Activated CD4-positive, alpha-beta T cell treated with anti-CD3 and anti-CD28 coated beads, Interleukin-2, Interleukin-6, amounts not matched to agents 100 ng/mL and 50 ng/mL, durations not matched to agents 16 hours and 8 hours (primary cell): Measurements from ENCODE around the gene CFAP52.
"Not testable (repeated sequence)": the region's sequence is repeated elsewhere in the genome, so short reads cannot be mapped to it uniquely, and the experiment has no call there.

Experiments used
- DNase-seq: peaks from one replicate; pipeline ENCODE4 v3.0.0-alpha.2; 2020

The CFAP52 gene

DNA sequence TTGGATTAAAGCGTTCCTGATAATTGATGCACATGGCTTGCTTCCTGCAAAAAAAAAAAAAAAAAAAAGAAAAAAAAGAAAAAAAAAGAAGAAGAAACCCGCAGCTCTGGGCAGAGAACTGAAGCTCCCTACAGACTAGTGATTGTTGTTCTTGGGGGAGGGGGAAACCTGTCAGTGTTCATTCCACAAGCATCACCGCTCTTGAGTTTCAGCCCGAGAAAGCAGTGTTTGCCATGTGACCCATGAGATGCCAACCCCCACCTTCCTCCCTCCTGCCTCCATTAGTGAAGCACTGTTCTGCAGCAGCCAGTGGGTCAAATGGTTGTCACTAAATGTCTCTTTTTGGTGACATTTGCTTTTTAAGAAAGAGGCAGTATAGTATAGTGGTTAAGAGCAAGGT, 70.6 kb downstream of the CFAP52 start:
- DNase-seq, result no peak

GRCh38 chr17:9648521-9649110, 72.2 kb downstream of the CFAP52 start:
- DNase-seq, result no peak

GRCh38 chr17:9658593-9659211, 82.3 kb downstream of the CFAP52 start:
- no peak for DNase-seq

DNA sequence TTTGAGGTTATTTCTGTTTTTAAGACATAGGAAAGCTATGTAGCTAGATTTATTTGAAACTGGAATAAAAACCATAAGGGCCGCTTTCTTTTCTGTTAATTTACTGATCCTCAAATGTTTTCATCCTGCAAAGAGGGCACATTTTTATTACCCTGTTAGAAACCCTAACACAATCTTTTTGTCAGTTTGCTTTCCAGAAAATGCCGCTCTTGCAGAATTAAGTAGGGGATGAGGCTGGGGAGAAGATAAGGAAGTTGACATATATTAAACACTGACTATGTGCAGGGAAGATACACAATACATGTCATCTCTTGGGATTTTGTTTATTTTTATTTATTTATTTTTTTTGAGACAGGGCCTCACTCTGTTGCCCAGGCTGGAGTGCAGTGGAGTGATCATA, 84.6 kb downstream of the CFAP52 start:
- no peak for DNase-seq

- not testable (repeated sequence) for DNase-seq
These were observed 87.1 kb downstream of the CFAP52 start for GRCh38 chr17:9663511-9663910.

- DNase-seq, result peak; percentile 40
These were observed 90.1 kb downstream of the CFAP52 start for GRCh38 chr17:9666461-9667050.

DNA sequence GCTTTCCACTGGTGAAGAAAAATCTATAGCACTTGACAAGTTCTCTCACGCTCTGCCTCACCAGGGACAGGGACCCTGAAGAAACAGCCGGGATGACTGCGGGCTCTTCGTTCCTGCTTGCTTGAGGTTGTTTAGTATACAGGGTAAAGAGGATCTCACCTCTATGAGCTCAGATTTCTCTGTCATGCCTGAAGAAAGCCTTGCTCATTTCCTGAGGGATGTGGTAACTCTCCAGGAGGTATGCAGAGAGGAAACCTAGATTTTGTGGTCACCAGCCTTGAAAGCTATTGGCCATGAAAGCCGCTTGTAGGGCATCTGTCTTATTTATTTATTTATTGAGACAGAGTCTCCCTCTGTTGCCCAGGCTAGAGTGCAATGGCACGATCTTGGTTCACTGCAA, 92.1 kb downstream of the CFAP52 start:
- DNase-seq, result peak; percentile 19

GRCh38 chr17:9669551-9670008, 93.1 kb downstream of the CFAP52 start:
- no peak for DNase-seq

GRCh38 chr17:9670596-9670995, 94.2 kb downstream of the CFAP52 start:
- DNase-seq, result no peak

GRCh38 chr17:9671559-9671958, 95.1 kb downstream of the CFAP52 start:
- no peak for DNase-seq

GRCh38 chr17:9672266-9672665, 95.8 kb downstream of the CFAP52 start:
- no peak for DNase-seq

- no peak for DNase-seq
These were observed 96.2 kb downstream of the CFAP52 start for GRCh38 chr17:9672691-9673090.

GRCh38 chr17:9676084-9676483, 99.6 kb downstream of the CFAP52 start:
- no peak for DNase-seq

- peak; percentile 71 for DNase-seq
These were observed 100.4 kb downstream of the CFAP52 start for GRCh38 chr17:9676820-9677310.

GRCh38 chr17:9677411-9677810, 101.0 kb downstream of the CFAP52 start:
- DNase-seq, result no peak

DNA sequence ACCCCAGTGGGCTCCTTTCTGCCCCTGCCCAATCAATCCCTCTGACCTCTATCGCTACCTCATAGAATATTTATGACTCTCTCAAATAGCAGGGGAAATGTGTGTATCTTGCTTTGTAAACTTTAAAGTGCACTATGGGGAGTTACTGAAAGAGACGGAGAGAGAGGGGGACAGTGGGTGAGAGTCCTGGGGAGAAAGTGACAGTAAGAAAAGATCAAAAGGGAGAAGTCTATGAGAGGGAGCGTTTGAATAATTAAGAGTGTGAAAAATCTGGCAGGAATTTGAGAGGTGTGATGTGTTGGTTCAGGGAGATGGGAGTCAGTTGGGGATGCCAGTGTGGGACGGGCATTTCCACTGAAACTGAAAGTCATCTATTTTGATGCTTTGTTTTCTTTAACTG, 101.5 kb downstream of the CFAP52 start:
- no peak for DNase-seq

DNA sequence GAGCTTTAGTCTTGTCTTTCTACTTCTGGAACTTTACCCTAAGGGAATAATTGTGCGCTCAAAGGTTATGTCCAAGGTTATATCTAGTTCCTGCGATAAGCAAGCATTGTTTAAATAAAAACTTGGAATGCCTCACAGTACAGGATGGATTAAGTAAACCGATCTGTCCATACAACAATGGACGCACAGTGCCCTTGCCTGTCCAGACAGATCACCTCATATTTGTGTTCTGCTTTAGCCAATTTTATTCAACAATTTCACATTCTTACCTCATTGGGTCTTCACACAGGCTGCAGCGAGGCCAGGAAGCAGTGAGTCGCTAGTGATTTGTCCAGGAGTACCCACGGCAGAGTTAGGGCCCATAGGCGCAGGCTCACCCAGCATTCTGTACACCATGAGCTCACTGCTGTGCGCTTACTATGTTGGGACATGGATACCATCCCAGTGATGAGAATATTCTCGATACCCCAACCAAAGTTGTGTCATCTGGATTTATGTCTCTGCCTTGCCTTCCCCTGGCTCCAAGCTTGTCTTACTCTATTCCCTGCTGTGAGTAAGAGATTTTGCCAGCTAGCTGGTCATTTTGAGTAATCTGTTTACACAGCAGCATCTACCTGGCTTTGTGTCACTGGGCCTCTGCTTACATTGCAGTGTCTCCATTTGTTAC, 108.6 kb downstream of the CFAP52 start:
- no peak for DNase-seq
